Measurements from ENCODE around the gene SPOP. TPM values are rescaled to one million over a fixed set of nuclear protein-coding genes. Genes with fewer than 3 reads are reported as not detected.

Gene SPOP
- total and polyA plus RNA-seq, 9 of the 15 experiments (the other 6 are each of a cell fraction or from before 2014, with no cell fraction given), result 34.2 to 65.9 (median 39.7) TPM

- CTCF ChIA-PET (ENCODE audit: low intra/inter-chr PET ratio), result no interaction called here
- no peak overlapping the region for H2AFZ ChIP-seq (ENCODE audit: low read depth, low read length)
- 84% methylated on average over 4 of the region's 4 CpGs for WGBS (ENCODE audit: insufficient coverage, low coverage, missing lambda C conversion rate)
- FAIRE-seq (no peak), ATAC-seq (no peak), DNase-seq (ENCODE audit: extremely low read depth in 1 of 4, low spot score in 3 of 4) (no peak)
- no peaks in the 10 kb centered on the region for H3K79me2 ChIP-seq (ENCODE audit: control insufficient read depth, insufficient read depth, low read length)
- no TSS peak for BruUV-seq (replicated peaks)
- POLR2A ChIA-PET, result interaction anchor here (0.7 to 1.0 kb wide), 2 partner anchors 18 to 813 kb away, joined by 3 read pairs; no protein-coding TSS in a partner anchor
- H3K27ac ChIP-seq (ENCODE audit: extremely low read depth, low read depth, low read length), result no peak overlapping the region
- H3K9me1 ChIP-seq (ENCODE audit: control insufficient read depth, insufficient read depth, low read length), result peaks cover 4% of the 10 kb centered on the region
- intact Hi-C loops (cut with micrococcal nuclease), result no loop called here
- H3K9me3 ChIP-seq (replicated peaks; ENCODE audit: control insufficient read depth, insufficient read depth, low read depth, low read length), result no peaks in the 10 kb centered on the region
- H3K9ac ChIP-seq (ENCODE audit: insufficient read depth in 1 of 2, low read depth in 2 of 2, low read length in 2 of 2), result no peak overlapping the region
- H3K36me3 ChIP-seq (ENCODE audit: control insufficient read depth, insufficient read depth, low read length), result peaks cover 93% of the 10 kb centered on the region
- no peak overlapping the region for H3K4me2 ChIP-seq (ENCODE audit: insufficient read depth, low read length)
- no peaks in the 10 kb centered on the region for H3K27me3 ChIP-seq (ENCODE audit: control insufficient read depth in 2 of 2, insufficient read depth in 2 of 2, low read length in 2 of 2)
- H3K4me1 ChIP-seq (replicated peaks in 1 of 2; ENCODE audit: control insufficient read depth in 2 of 2, insufficient read depth in 2 of 2, low read length in 2 of 2), result no peaks in the 10 kb centered on the region
- TF ChIP-seq ZFP30 (CRISPR knock-in tag; IDR thresholded peaks at IDR 0.05; ENCODE audit: borderline replicate concordance), result no peak
- in situ Hi-C loops (cut with MboI), result no loop called here
- no peaks in the 10 kb centered on the region for H4K20me1 ChIP-seq (replicated peaks; ENCODE audit: control insufficient read depth, insufficient read depth, low read length)
- H3K4me3 ChIP-seq, result no peak overlapping the region
These were observed 37.3 kb upstream of the SPOP start for GRCh38 chr17:49715216-49715615.

- CTCF ChIA-PET (ENCODE audit: low intra/inter-chr PET ratio), result interaction anchor here (1.4 to 2.6 kb wide), 3 partner anchors 13 to 139 kb away, joined by 6 to 19 read pairs (median 13); no protein-coding TSS in a partner anchor
- no TSS peak for BruUV-seq (replicated peaks)
- 0 out of 2 replicates have a peak, but pooled peaks have one; percentile 22 for TF ChIP-seq FOXK1 (CRISPR knock-in tag; IDR thresholded peaks at IDR 0.05; ENCODE audit: borderline replicate concordance)
- 0 out of 2 replicates have a peak, but pooled peaks have one; percentile 29 for TF ChIP-seq HNRNPUL1 (IDR thresholded peaks at IDR 0.05; ENCODE audit: low read length)
- TF ChIP-seq SMARCA4 (IDR thresholded peaks at IDR 0.05), result no peak
- TF ChIP-seq ZNF583 (CRISPR knock-in tag; IDR thresholded peaks at IDR 0.05), result no peak
- TF ChIP-seq ZNF133 (CRISPR knock-in tag; IDR thresholded peaks at IDR 0.05), result no peak
These were observed 30.8 kb upstream of the SPOP start for GRCh38 chr17:49708515-49709183.

More at GRCh38 chr17:49708515-49709183, 30.8 kb upstream of the SPOP start:
- peaks cover 64% of the 10 kb centered on the region; the same call in 2 of the 3 replicates for H3K36me3 ChIP-seq (ENCODE audit: control insufficient read depth, insufficient read depth, low read length)
- H3K79me2 ChIP-seq (ENCODE audit: control insufficient read depth, insufficient read depth, low read length), result peaks cover 17% of the 10 kb centered on the region
- peak overlapping the region; percentile 45 for H3K27ac ChIP-seq (ENCODE audit: extremely low read depth, low read depth, low read length)
- peak overlapping the region; percentile 64 for H2AFZ ChIP-seq (ENCODE audit: low read depth, low read length)
- in situ Hi-C loops (cut with MboI), result loop anchor here (5.0 kb wide), 3 partner anchors 79 to 294 kb away; partner anchors contain the start of genes KAT7 and TAC4
- DNase-seq (ENCODE audit: extremely low read depth in 1 of 4, low spot score in 3 of 4) (peak; percentile 45 to 64 (median 57)), FAIRE-seq (no peak), ATAC-seq (peak; percentile 58)
- peaks cover 6 to 18% of the 10 kb centered on the region in 2 experiments; a peak in 4 of 5 replicates for H3K4me1 ChIP-seq (replicated peaks in 1 of 2; ENCODE audit: control insufficient read depth in 2 of 2, insufficient read depth in 2 of 2, low read length in 2 of 2)
- H3K27me3 ChIP-seq (ENCODE audit: control insufficient read depth in 2 of 2, insufficient read depth in 2 of 2, low read length in 2 of 2), result no peaks in the 10 kb centered on the region
- POLR2A ChIA-PET, result interaction anchor here (0.6 to 3.5 kb wide), 20 partner anchors 8 to 1660 kb away, joined by 3 to 23 read pairs (median 4); partner anchors contain the start of genes FAM117A, KAT7, NFE2L1 and SPOP
- 38% methylated on average over 15 of the region's 15 CpGs for WGBS (ENCODE audit: insufficient coverage, low coverage, missing lambda C conversion rate)
- H3K9me3 ChIP-seq (replicated peaks; ENCODE audit: control insufficient read depth, insufficient read depth, low read depth, low read length), result no peaks in the 10 kb centered on the region
- H3K4me2 ChIP-seq (ENCODE audit: insufficient read depth, low read length), result peak overlapping the region; percentile 59
- H3K9me1 ChIP-seq (ENCODE audit: control insufficient read depth, insufficient read depth, low read length), result no peaks in the 10 kb centered on the region
- H4K20me1 ChIP-seq (replicated peaks; ENCODE audit: control insufficient read depth, insufficient read depth, low read length), result no peaks in the 10 kb centered on the region
- intact Hi-C loops (cut with micrococcal nuclease), result loop anchor here (1.0 to 5.0 kb wide), 4 partner anchors 30 to 144 kb away; partner anchors contain the start of gene FAM117A
- peak overlapping the region; percentile 6; the same call in 1 of the 2 replicates for H3K4me3 ChIP-seq
- no peak overlapping the region; a peak in 3 of 4 replicates for H3K9ac ChIP-seq (ENCODE audit: insufficient read depth in 1 of 2, low read depth in 2 of 2, low read length in 2 of 2)
